Activated T-cell treated with anti-CD3 and anti-CD28 coated beads for 24 hours (primary cell): ENCODE data around the gene TOP2B.

Source experiments
- DNase-seq: peaks from one replicate; pipeline ENCODE4 v3.0.0-alpha.2; 2020; ENCODE audit warnings: low read depth

TOP2B gene

GRCh38 chr3:25583343-25583742, 81.4 kb downstream of the TOP2B start:
- DNase-seq = no peak

GRCh38 chr3:25582242-25582641, 82.5 kb downstream of the TOP2B start:
- no peak for DNase-seq

GRCh38 chr3:25581823-25582222, 82.9 kb downstream of the TOP2B start:
- no peak for DNase-seq

GRCh38 chr3:25581335-25581734, 83.4 kb downstream of the TOP2B start:
- no peak for DNase-seq

GRCh38 chr3:25580534-25580933, 84.2 kb downstream of the TOP2B start:
- DNase-seq = no peak

- no peak for DNase-seq
Observed at GRCh38 chr3:25578059-25578458, 86.6 kb downstream of the TOP2B start.

- no peak for DNase-seq
Observed at GRCh38 chr3:25576831-25577454, 87.8 kb downstream of the TOP2B start.

- no peak for DNase-seq
Observed at GRCh38 chr3:25576146-25576545, 88.6 kb downstream of the TOP2B start.

GRCh38 chr3:25575001-25575400, 89.7 kb downstream of the TOP2B start:
- no peak for DNase-seq

- no peak for DNase-seq
Observed at GRCh38 chr3:25574172-25574765, 90.4 kb downstream of the TOP2B start.

- DNase-seq = no peak
Observed at GRCh38 chr3:25573386-25574171, 91.1 kb downstream of the TOP2B start.

- no peak for DNase-seq
Observed at GRCh38 chr3:25572919-25573385, 91.8 kb downstream of the TOP2B start.

- no peak for DNase-seq
Observed at GRCh38 chr3:25572336-25572735, 92.4 kb downstream of the TOP2B start.

GRCh38 chr3:25571285-25571684, 93.4 kb downstream of the TOP2B start:
- no peak for DNase-seq

GRCh38 chr3:25568525-25569078, 96.1 kb downstream of the TOP2B start:
- no peak for DNase-seq

GRCh38 chr3:25567806-25568524, 96.7 kb downstream of the TOP2B start:
- no peak for DNase-seq

GRCh38 chr3:25567388-25567787, 97.3 kb downstream of the TOP2B start:
- DNase-seq = no peak

- no peak for DNase-seq
Observed at GRCh38 chr3:25566358-25566920, 98.3 kb downstream of the TOP2B start.

GRCh38 chr3:25565807-25566206, 98.9 kb downstream of the TOP2B start:
- DNase-seq = no peak

GRCh38 chr3:25564075-25564474, 100.6 kb downstream of the TOP2B start:
- DNase-seq = no peak

GRCh38 chr3:25563601-25564000, 101.1 kb downstream of the TOP2B start:
- DNase-seq = no peak

GRCh38 chr3:25558796-25559195, 105.9 kb downstream of the TOP2B start:
- DNase-seq = no peak
